ENCODE measurements around the gene FRRS1. TPM values are rescaled to one million over a fixed set of nuclear protein-coding genes. Genes with fewer than 3 reads are reported as not detected.
"Not testable (repeated sequence)": the region's sequence is repeated elsewhere in the genome, so short reads cannot be mapped to it uniquely, and the experiment has no call there.

The FRRS1 gene, protein sequence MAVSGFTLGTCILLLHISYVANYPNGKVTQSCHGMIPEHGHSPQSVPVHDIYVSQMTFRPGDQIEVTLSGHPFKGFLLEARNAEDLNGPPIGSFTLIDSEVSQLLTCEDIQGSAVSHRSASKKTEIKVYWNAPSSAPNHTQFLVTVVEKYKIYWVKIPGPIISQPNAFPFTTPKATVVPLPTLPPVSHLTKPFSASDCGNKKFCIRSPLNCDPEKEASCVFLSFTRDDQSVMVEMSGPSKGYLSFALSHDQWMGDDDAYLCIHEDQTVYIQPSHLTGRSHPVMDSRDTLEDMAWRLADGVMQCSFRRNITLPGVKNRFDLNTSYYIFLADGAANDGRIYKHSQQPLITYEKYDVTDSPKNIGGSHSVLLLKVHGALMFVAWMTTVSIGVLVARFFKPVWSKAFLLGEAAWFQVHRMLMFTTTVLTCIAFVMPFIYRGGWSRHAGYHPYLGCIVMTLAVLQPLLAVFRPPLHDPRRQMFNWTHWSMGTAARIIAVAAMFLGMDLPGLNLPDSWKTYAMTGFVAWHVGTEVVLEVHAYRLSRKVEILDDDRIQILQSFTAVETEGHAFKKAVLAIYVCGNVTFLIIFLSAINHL
- total RNA-seq, result 1 to 10 TPM; 4.2 to 4.3 TPM

DNA sequence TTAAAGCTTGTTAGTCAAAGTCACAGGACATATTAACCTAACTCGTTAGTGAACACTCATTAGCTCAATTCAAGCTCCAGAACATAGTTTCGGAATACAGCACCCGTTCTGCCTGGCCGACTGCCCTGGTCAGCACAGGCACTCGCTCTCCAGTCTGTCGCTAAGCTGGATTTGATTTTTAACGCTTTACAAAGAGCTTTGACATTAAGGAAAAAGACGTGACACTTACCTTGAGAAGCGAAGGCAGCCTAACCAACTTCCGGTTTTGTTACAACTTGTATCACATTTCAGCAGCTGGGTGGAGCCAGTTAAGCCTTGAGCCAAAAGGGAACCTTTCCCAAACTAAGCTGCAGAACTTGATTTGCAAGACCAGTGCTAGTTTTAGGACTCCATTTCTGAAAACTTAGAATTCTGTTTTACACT, at the start of gene FRRS1:
TSS of gene FRRS1 (minus strand) at position 258 of the 423 bp plus-strand sequence. CDS start 17,867 bp downstream, outside the sequence.
- H3K27ac Mint-ChIP-seq, result peak within 1 kb of the TSS; percentile 64
- peak within 1 kb of the TSS; percentile 84 for H3K4me3 Mint-ChIP-seq
- no peaks in the 10 kb centered on the region for H3K9me3 Mint-ChIP-seq
- peaks cover 2% of the 10 kb centered on the region for H3K4me1 Mint-ChIP-seq
- peaks cover 7% of the 10 kb centered on the region for H3K27me3 Mint-ChIP-seq
- DNase-seq, result peak; percentile 23
- no peaks in the 10 kb centered on the region for H3K36me3 Mint-ChIP-seq

DNA sequence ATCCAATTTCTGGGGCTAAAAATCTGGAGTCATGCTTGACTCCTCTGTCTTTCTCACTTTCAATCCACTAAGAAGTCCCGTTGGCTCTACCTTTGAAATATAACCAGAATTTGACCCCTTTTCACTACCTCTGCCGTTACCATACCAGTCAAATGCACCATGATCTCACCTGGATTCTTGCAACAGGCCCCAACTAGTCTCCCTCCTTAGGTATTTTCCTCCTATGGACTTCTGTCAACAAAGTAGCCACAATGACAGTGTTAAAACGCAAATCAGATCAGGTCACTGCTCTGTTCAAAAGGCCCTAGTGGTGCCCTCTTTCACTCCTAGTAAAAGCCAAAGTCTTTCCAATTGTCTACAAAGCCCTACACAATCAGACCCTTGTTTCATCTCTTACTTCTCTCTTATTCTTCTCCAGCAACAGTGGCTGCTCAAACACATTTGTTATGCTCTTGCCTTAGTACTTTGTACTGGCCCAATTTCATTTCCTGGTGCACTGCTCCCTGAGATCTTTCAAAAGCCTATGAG, 48.0 kb upstream of the FRRS1 start:
- H3K4me1 Mint-ChIP-seq, result peaks cover 6% of the 10 kb centered on the region
- H3K27ac Mint-ChIP-seq, result no peak overlapping the region
- no peaks in the 10 kb centered on the region for H3K9me3 Mint-ChIP-seq
- H3K27me3 Mint-ChIP-seq, result peaks cover 15% of the 10 kb centered on the region
- no peak overlapping the region for H3K4me3 Mint-ChIP-seq
- no peaks in the 10 kb centered on the region for H3K36me3 Mint-ChIP-seq
- no peak for DNase-seq

DNA sequence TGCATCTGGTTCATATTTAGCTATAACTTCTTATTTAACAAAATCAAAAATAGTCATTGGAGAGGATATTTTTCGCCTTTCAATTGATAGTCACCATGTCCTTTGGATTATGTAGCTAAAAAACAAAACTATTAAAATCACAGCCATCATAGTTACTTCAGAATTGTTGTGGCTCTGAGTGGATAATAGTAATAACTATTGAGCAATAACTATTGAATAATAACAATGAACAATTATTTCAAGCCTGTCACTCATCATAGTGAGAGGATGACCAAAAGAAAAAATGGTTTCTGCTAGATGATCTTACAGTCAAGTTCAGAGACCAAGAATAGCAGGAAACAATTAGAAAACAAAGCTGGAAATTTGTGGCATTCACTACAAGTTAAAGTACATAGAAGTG, 45.3 kb upstream of the FRRS1 start:
- DNase-seq, result no peak
- H3K27ac Mint-ChIP-seq, result no peak overlapping the region
- H3K36me3 Mint-ChIP-seq, result no peaks in the 10 kb centered on the region
- peaks cover 19% of the 10 kb centered on the region for H3K27me3 Mint-ChIP-seq
- H3K9me3 Mint-ChIP-seq, result no peaks in the 10 kb centered on the region
- H3K4me1 Mint-ChIP-seq, result peaks cover 18% of the 10 kb centered on the region
- H3K4me3 Mint-ChIP-seq, result no peak overlapping the region

DNA sequence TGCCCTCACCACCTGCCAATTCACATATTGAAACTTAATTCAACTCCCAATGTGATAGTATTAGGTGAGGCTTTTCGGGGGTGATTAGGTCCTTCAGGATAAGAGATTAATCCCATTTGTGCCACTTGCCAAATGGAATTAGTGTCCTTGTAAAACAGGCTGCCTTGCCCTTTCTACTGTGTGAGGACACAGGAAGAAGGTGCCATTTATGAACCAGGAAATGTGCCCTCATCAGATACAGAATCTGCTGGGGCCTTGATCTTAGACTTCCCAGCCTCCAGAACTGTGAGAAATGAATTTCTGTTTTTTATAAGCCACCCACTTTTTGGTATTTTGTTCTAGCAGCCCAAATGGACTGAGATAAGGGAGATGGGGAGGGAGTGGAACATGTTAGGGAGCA, 44.6 kb upstream of the FRRS1 start:
- Mint-ChIP-seq H3K4me1 (peaks cover 18% of the 10 kb centered on the region), H3K9me3 (no peaks in the 10 kb centered on the region), H3K36me3 (no peaks in the 10 kb centered on the region), H3K4me3 (no peak overlapping the region), H3K27me3 (peaks cover 17% of the 10 kb centered on the region), H3K27ac (no peak overlapping the region)
- no peak for DNase-seq

DNA sequence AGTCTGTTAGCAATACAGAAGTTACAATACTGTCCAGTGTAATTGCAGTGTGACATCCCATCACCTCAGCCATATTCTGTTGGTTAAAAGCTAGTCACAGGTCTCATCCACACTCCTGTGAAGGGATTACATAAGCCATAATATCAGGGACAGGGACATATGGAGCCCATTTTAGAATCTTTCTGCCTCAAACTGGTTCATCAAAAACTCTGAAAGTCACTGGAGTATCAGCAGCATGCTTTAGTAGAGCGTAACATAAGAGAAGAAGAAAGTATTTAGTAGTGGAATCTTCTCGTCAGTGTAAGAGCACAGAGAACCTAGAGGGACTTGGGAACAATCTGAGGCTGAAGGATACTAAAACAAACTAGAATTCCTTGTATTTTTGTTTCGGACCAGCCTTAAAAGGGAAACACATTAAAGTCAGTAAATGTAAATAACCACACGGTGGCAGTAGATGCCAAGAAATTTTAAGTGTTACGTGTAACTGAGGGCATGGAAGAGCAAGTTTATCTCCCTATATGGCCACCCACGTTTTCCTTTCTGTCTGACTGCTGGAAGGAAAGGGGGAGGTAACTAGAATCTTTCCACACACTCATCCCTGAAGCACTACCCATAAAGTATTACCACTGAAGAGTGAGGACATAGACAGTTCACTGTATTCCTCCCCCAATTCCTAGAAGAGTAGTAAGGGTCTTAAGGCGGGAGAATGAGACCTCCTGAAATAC, 42.1 kb upstream of the FRRS1 start:
- Mint-ChIP-seq H3K4me3 (no peak overlapping the region), H3K36me3 (no peaks in the 10 kb centered on the region), H3K27ac (peak overlapping the region; percentile 31), H3K4me1 (peaks cover 18% of the 10 kb centered on the region), H3K27me3 (peaks cover 17% of the 10 kb centered on the region), H3K9me3 (no peaks in the 10 kb centered on the region)
- DNase-seq, result peak; percentile 27

DNA sequence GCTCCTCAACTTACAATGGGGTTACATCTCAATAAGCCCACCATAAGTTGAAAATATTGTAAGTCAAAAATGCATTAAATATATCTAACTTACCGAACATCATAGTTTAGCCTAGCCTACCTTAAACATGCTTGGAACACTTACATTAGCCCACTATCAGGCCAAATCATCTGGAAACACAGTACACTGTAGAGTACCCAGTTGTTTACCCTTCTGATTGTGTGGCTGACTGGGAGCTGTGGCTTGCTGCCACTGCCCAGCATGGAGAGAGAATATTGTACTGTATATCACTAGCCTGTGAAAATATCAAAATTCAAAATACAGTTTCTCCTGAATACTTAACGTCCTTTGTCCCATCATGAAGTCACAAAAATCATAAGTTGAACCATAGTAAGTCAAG, 40.4 kb upstream of the FRRS1 start:
- DNase-seq, result no peak
- H3K36me3 Mint-ChIP-seq, result no peaks in the 10 kb centered on the region
- no peak overlapping the region for H3K27ac Mint-ChIP-seq
- H3K4me3 Mint-ChIP-seq, result no peak overlapping the region
- peaks cover 7% of the 10 kb centered on the region for H3K27me3 Mint-ChIP-seq
- no peaks in the 10 kb centered on the region for H3K9me3 Mint-ChIP-seq
- peaks cover 18% of the 10 kb centered on the region for H3K4me1 Mint-ChIP-seq

DNA sequence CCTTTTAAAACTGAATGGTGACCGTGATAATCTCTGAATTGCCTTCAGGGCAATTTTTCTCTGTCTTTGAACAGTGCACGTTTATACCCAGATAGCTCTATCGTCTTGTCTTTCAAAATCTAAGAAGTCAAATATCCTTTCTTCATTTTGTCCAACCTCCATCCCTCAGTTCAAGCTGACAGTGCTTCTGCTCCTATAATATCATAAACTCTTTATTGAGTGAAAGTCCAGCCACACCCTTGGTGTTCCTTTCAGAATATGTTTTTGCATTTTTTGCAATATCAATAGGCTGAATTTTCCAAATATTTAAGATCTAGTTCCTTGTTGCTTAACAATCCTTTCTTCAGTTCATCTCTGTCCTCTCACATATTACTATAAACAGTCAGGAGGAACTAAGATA, 35.1 kb upstream of the FRRS1 start:
- no peaks in the 10 kb centered on the region for H3K4me1 Mint-ChIP-seq
- H3K36me3 Mint-ChIP-seq, result no peaks in the 10 kb centered on the region
- DNase-seq, result no peak
- H3K4me3 Mint-ChIP-seq, result no peak overlapping the region
- peaks cover 9% of the 10 kb centered on the region for H3K27me3 Mint-ChIP-seq
- no peak overlapping the region for H3K27ac Mint-ChIP-seq
- no peaks in the 10 kb centered on the region for H3K9me3 Mint-ChIP-seq

DNA sequence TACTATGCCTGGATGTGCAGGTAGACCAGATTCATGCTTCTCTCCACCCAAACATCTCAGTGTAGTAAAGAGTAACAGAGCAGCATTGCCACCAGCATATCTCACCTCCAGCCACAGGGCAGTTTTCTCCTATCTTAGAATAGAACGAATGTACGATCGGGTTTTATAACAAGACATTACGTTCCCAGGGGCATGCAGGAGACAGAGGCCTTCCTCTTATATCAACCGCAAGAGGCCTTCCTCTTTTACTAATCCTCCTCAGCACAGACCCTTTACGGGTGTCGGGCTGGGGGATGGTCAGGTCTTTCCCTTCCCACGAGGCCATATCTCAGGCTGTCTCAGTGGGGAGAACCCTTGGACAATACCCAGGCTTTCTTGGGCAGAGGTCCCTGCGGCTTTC, 27.4 kb upstream of the FRRS1 start:
- H3K4me1 Mint-ChIP-seq, DNase-seq, H3K9me3 Mint-ChIP-seq, H3K27ac Mint-ChIP-seq, H3K36me3 Mint-ChIP-seq, H3K4me3 Mint-ChIP-seq: not testable (repeated sequence)
- peaks cover 15% of the 10 kb centered on the region for H3K27me3 Mint-ChIP-seq

DNA sequence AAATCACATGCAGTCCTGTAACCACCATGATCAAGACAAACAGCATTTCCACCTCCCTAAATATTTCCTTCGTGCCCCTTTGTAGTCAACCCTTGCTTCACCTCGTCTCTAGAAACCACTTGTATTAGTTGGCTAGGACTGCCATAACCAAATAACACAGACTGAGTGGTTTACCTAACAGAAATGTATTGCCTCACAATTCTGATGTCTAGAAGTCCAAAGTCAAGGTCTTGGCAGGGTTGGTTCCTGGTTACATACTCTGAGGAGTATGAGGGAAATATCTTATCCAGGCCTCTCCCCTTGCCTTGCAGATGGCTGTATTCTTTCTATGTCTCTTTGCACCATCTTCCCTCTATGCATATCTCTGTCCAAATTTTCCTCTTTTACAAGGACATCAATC, 23.3 kb upstream of the FRRS1 start:
- Mint-ChIP-seq H3K27me3 (peaks cover 24% of the 10 kb centered on the region), H3K36me3 (no peaks in the 10 kb centered on the region), H3K4me3 (no peak overlapping the region), H3K27ac (no peak overlapping the region), H3K9me3 (no peaks in the 10 kb centered on the region), H3K4me1 (peaks cover 16% of the 10 kb centered on the region)
- DNase-seq, result no peak

DNA sequence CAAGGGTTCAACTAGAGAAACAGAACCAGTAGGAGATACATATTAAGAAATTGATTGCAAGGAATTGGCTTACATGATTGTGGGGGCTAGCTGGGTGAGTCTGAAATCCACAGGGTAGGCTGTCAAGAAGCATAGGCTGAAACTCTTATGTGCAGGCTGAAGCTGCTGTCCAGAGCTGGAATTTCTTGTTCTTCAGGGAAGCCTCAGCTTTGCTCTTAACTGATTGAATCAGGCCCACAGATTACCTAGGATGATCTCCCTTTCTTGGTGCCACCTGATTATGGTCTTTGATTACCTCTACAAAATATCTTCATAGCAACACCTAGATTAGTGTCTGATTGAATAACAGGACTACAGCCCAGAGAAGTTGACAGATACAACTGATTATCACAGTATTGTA, 22.5 kb upstream of the FRRS1 start:
- Mint-ChIP-seq H3K9me3 (no peaks in the 10 kb centered on the region), H3K27me3 (peaks cover 28% of the 10 kb centered on the region), H3K4me1 (peaks cover 24% of the 10 kb centered on the region), H3K36me3 (no peaks in the 10 kb centered on the region), H3K4me3 (no peak overlapping the region), H3K27ac (no peak overlapping the region)
- no peak for DNase-seq

DNA sequence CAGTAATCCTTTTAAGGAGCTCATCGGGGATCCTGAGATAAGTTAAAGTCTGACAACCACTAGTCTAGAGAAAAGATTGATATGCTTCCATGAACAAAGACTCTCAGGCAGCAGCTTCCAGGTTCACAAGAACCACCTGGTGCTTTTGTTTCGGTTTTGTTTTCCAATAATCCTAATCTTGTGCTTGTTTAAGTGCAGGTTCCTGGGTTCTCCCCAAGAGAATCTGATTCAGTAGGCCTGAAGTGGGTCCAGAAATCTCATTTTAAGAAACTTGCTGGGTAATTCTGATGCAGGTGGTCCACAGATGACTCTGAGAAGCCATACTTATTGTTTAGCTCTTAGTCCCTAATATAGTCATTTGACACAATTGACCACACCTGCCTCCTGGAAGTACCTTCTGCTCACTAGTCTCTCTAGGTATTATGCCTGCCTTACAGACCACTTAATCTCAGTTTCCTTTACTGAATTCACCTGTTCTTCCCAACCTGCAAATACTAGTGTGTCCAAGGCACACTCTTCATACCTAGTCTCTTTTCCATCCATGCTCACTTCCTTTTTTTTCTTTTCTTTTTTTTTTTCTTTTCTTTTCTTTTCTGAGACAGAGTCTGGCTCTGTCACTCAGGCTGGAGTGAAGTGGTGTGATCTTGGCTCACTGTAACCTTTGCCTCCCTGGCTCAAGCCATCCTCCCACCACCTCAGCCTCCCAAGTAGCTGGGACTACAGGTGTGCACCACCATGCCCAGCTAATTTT, 20.5 kb upstream of the FRRS1 start:
- no peak overlapping the region for H3K27ac Mint-ChIP-seq
- no peak overlapping the region for H3K4me3 Mint-ChIP-seq
- DNase-seq, result no peak
- no peaks in the 10 kb centered on the region for H3K9me3 Mint-ChIP-seq
- no peaks in the 10 kb centered on the region for H3K36me3 Mint-ChIP-seq
- H3K27me3 Mint-ChIP-seq, result peaks cover 37% of the 10 kb centered on the region
- peaks cover 22% of the 10 kb centered on the region for H3K4me1 Mint-ChIP-seq

DNA sequence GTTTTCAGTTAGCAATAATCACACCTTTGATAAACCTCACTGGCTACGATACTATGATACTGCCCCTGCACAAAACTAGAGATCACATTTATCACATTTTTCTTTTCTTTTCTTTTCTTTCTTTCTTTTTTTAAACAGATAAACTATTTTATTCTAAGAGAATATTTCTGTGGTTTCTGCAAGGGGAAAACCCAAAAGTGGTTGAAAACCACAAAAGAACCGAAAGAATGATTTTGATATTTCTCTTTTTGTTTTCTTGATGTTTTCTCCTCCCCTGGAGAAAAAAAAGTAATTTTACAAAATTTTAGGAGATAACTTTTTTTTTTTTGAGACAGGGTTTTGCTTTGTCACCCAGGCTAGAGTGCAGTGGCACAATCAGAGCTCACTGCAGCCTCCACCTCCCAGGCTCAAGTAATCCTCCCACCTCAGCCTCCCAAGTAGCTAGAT, 18.4 kb upstream of the FRRS1 start:
- Mint-ChIP-seq H3K27ac (peak overlapping the region; percentile 8), H3K36me3 (no peaks in the 10 kb centered on the region), H3K9me3 (no peaks in the 10 kb centered on the region), H3K4me1 (peaks cover 22% of the 10 kb centered on the region), H3K4me3 (peak overlapping the region; percentile 35), H3K27me3 (peaks cover 51% of the 10 kb centered on the region)
- no peak for DNase-seq

DNA sequence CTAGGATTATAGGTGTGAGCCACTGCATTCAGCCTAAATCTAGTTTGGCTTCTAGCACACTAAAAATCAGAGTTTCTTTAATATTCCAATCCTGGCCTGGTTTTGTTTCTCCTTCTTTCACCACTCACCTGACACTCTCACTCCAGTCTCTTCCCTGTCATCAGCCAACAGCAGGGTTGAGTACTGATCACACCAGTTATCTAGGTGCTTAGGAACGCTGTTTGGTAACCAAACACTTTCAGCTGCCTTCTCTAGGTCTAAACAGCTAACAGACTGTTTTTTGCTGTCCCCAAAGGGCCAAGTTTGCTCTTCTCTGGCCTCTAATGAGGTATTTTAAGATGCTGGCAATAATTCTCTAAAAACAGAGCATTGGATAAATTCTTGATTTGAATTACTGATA, 17.7 kb upstream of the FRRS1 start:
- H3K36me3 Mint-ChIP-seq, result no peaks in the 10 kb centered on the region
- peaks cover 56% of the 10 kb centered on the region for H3K27me3 Mint-ChIP-seq
- no peak overlapping the region for H3K27ac Mint-ChIP-seq
- no peaks in the 10 kb centered on the region for H3K9me3 Mint-ChIP-seq
- peak overlapping the region; percentile 35 for H3K4me3 Mint-ChIP-seq
- DNase-seq, result no peak
- H3K4me1 Mint-ChIP-seq, result peaks cover 22% of the 10 kb centered on the region

DNA sequence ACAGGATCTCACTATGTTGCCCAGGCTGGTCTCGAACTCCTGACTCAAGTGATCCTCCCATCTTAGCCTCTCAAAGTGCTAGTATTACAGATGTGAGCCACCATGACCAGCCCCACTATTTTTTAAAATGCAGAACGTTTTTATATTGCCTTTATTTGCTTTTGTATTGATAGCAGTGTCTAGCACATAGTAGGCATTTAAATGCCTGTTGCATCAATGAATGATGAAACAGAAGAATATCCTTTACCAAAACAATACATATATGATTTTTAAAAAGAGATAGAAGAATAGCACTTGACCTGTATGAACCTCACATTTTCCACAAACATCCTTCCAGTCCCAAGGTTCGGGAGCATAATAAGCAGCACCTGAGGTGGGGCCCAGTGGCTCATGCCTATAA, 16.5 kb upstream of the FRRS1 start:
- Mint-ChIP-seq H3K36me3 (no peaks in the 10 kb centered on the region), H3K9me3 (no peaks in the 10 kb centered on the region), H3K27me3 (peaks cover 51% of the 10 kb centered on the region), H3K4me3 (no peak overlapping the region), H3K4me1 (peaks cover 22% of the 10 kb centered on the region), H3K27ac (no peak overlapping the region)
- no peak for DNase-seq

DNA sequence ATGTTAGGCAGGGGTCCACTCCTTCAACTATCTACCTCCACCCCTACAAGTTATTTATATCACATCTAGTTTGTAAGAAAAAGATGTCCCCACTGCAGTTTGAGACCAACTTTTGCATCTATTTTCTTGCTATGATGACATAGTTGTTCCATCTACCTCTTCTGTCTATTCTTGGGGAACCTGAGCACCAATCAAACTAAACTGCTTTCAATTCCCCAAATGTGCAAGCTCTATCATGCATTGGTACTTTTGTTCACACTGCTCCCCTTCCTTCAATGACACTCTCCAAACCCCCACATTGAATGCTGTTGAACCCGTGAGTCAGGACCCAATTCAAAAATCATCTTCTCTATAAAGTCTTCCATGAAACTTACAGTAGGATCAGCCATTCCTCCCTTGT, 16.0 kb upstream of the FRRS1 start:
- H3K27ac Mint-ChIP-seq, result no peak overlapping the region
- DNase-seq, result no peak
- no peaks in the 10 kb centered on the region for H3K36me3 Mint-ChIP-seq
- H3K4me1 Mint-ChIP-seq, result peaks cover 22% of the 10 kb centered on the region
- peaks cover 46% of the 10 kb centered on the region for H3K27me3 Mint-ChIP-seq
- H3K9me3 Mint-ChIP-seq, result no peaks in the 10 kb centered on the region
- H3K4me3 Mint-ChIP-seq, result no peak overlapping the region
